Endothelial cell of umbilical vein (primary cell): Measurements from ENCODE around the gene NGLY1. TPM values are rescaled to one million over a fixed set of nuclear protein-coding genes. Genes with fewer than 3 reads are reported as not detected.

Source experiments
- BruUV-seq: library from RNA; stranded (reverse); fragments of 400-500 nt; replicated peaks from 2 replicates; lab custom pipeline; 2021; lab: Mats Ljungman, UMichigan
- CTCF ChIA-PET: fragments of 300-600, 350-600 bp; sonication (Branson Sonifier 250); formaldehyde crosslinking; loops from one replicate; lab custom pipeline; 2021; ENCODE audit warnings: antibody characterized with exemption, inconsistent platforms; lab: Charles Lee
- POLR2A ChIA-PET: fragments of 300-600, 350-600 bp; sonication (Branson Sonifier 250); formaldehyde crosslinking; loops from one replicate; lab custom pipeline; 2021; ENCODE audit warnings: antibody characterized with exemption, inconsistent platforms; lab: Charles Lee
- DNase-seq: peaks from one replicate; pipeline ENCODE4 v3.0.0-alpha.2; 2011; ENCODE audit warnings: low read depth, low spot score
- FAIRE-seq: peaks from 2 replicates; lab custom pipeline; 2011; peaks lifted over from hg19 to GRCh38; lab: Jason Lieb, UNC
- H2AFZ ChIP-seq: 2 replicates; pipeline ENCODE4 v1.6.0; 2012; ENCODE audit warnings: low read depth, low read length, control low read depth, inconsistent platforms
- H3K27ac ChIP-seq: 2 replicates; pipeline ENCODE4 v1.5.1; 2011; ENCODE audit warnings: low read depth, mild to moderate bottlenecking, control low read depth, low read length, moderate library complexity; ENCODE audit not compliant: insufficient read depth
- H3K27me3 ChIP-seq, 2 experiments: 2 replicates each; pipeline versions ENCODE4 v1.6.0 to v1.6.1; 2011; ENCODE audit warnings: low read length in 2 of 2, mixed read lengths in 1 of 2; ENCODE audit not compliant: control insufficient read depth in 2 of 2, insufficient read depth in 2 of 2
- H3K36me3 ChIP-seq, 2 experiments: 2 replicates in 1 of 2; 3 replicates in 1 of 2; pipeline ENCODE4 v1.5.1; 2011; ENCODE audit warnings: low read length in 2 of 2, mild to moderate bottlenecking in 1 of 2, moderate library complexity in 1 of 2; ENCODE audit not compliant: control insufficient read depth in 2 of 2, insufficient read depth in 2 of 2; ENCODE audit errors: extremely low read depth in 1 of 2
- H3K4me1 ChIP-seq: 3 replicates; pipeline ENCODE4 v1.5.1; 2011; ENCODE audit warnings: mild to moderate bottlenecking, low read length; ENCODE audit not compliant: control insufficient read depth, insufficient read depth; ENCODE audit errors: extremely low read depth
- H3K4me2 ChIP-seq: 2 replicates; pipeline ENCODE4 v1.6.1; 2011; ENCODE audit warnings: low read length, control low read depth, mixed read lengths; ENCODE audit not compliant: insufficient read depth
- H3K4me3 ChIP-seq, 3 experiments: fragments of 200-600 bp in 1 of 3; sonication (generic), shearing (Covaris generic) in 1 of 3; replicated peaks in 1 of 3; 2 replicates each; pipeline ENCODE4 v1.5.1; 2011 to 2016; ENCODE audit warnings: control low read depth in 3 of 3, low read length in 3 of 3, mild to moderate bottlenecking in 2 of 3, inconsistent platforms in 1 of 3, low read depth in 1 of 3, moderate library complexity in 1 of 3; ENCODE audit not compliant: insufficient read depth in 1 of 3
- H3K79me2 ChIP-seq: 2 replicates; pipeline ENCODE4 v1.6.0; 2012; ENCODE audit warnings: low read length, inconsistent platforms; ENCODE audit not compliant: control insufficient read depth, insufficient read depth
- H3K9ac ChIP-seq: replicated peaks from 2 replicates; pipeline ENCODE3; 2011; ENCODE audit warnings: low read length, control low read depth; ENCODE audit not compliant: insufficient read depth; ENCODE audit errors: extremely low read depth
- H3K9me1 ChIP-seq: replicated peaks from 3 replicates; pipeline ENCODE4 v1.6.0; 2011; ENCODE audit warnings: mild to moderate bottlenecking, low read length; ENCODE audit not compliant: control insufficient read depth, insufficient read depth; ENCODE audit errors: extremely low read depth
- H3K9me3 ChIP-seq: replicated peaks from 2 replicates; pipeline ENCODE4 v1.5.1; 2012; ENCODE audit warnings: low read length, inconsistent platforms; ENCODE audit not compliant: control insufficient read depth, insufficient read depth
- H4K20me1 ChIP-seq: replicated peaks from 2 replicates; pipeline ENCODE3; 2011; ENCODE audit warnings: mild to moderate bottlenecking, low read length; ENCODE audit not compliant: control insufficient read depth, insufficient read depth; ENCODE audit errors: extremely low read depth
- EZH2 ChIP-seq: IDR thresholded peaks from 2 replicates; pipeline ENCODE4 v1.6.1; 2012; ENCODE audit warnings: borderline replicate concordance, low read depth, mild to moderate bottlenecking, moderate library complexity, low read length, inconsistent platforms; ENCODE audit not compliant: severe bottlenecking
- FOS ChIP-seq: IDR thresholded peaks from 2 replicates; pipeline ENCODE4 v1.6.1; 2011; ENCODE audit warnings: mild to moderate bottlenecking, low read length, moderate library complexity, borderline replicate concordance; ENCODE audit not compliant: insufficient read depth
- JUN ChIP-seq: IDR thresholded peaks from 2 replicates; pipeline ENCODE4 v1.6.1; 2011; ENCODE audit warnings: borderline replicate concordance, low read depth; ENCODE audit not compliant: insufficient read length, insufficient read depth
- MYC ChIP-seq: IDR thresholded peaks from one replicate; pipeline ENCODE4 v1.6.1; 2011; ENCODE audit warnings: mild to moderate bottlenecking, low read depth, low read length
- POLR2A ChIP-seq: IDR thresholded peaks from 2 replicates; pipeline ENCODE4 v1.6.1; 2012; ENCODE audit warnings: low read depth, mild to moderate bottlenecking, control low read depth, low read length
- dilution Hi-C: fragments of 300-500 bp; cut with MboI; formaldehyde crosslinking; loops from one replicate; pipeline ENCODE4 v1.15.0; 2019; ENCODE audit warnings: low sequenced_read_pairs; ENCODE audit not compliant: extremely low pct_ligation_motif_present
- intact Hi-C: fragments of 100-400 bp; cut with micrococcal nuclease; formaldehyde crosslinking; loops from one replicate; pipeline ENCODE4 v1.10.0; 2022
- polyA plus RNA-seq, 4 experiments: library from polyadenylated mRNA; depleted of rRNA in 3 of 4; stranded (reverse) in 3 of 4; unstranded in 1 of 4; fragments of >200 nt; gene quantifications; 2 replicates each; pipeline versions ENCODE4 v1.2.1 to v1.2.3, GENCODE V29; 2011 to 2012; ENCODE audit warnings: missing spikeins in 1 of 4
- total RNA-seq: library from RNA; stranded (reverse); gene quantifications from 2 replicates; pipeline ENCODE4 v1.2.3, GENCODE V29; 2021

Gene NGLY1
- total and polyA plus RNA-seq, 2 donors (not counting 3 experiments of a cell fraction or from before 2014, with no cell fraction given) = 5.3 to 29.6 TPM

- no peak overlapping the region for H2AFZ ChIP-seq
- BruUV-seq = no TSS peak
- H3K4me2 ChIP-seq = no peak overlapping the region
- CTCF ChIA-PET = interaction anchor here (0.9 kb wide), 1 partner anchor 132 kb away, joined by 3 read pairs; no protein-coding TSS in a partner anchor
- no peak for DNase-seq
- H3K79me2 ChIP-seq = peaks cover 19% of the 10 kb centered on the region
- dilution Hi-C loops (no loop called here), intact Hi-C loops (loop anchor here (5.0 kb wide), 1 partner anchor 348 kb away; no protein-coding TSS in a partner anchor)
- no peak for FAIRE-seq
- no peak overlapping the region for H3K27ac ChIP-seq
- H3K36me3 ChIP-seq = peaks cover 5 to 6% of the 10 kb centered on the region in 2 experiments
- H3K27me3 ChIP-seq = no peaks in the 10 kb centered on the region
- POLR2A ChIA-PET = no interaction called here
- no peaks in the 10 kb centered on the region for H4K20me1 ChIP-seq
- H3K4me1 ChIP-seq = peaks cover 13% of the 10 kb centered on the region
- no peak overlapping the region for H3K4me3 ChIP-seq
- no peak overlapping the region for H3K9ac ChIP-seq
- H3K9me1 ChIP-seq = no peaks in the 10 kb centered on the region
- no peaks in the 10 kb centered on the region for H3K9me3 ChIP-seq
- TF ChIP-seq MYC (no peak), JUN (no peak), EZH2 (no peak), FOS (no peak)
Observed at GRCh38 chr3:25780618-25781017, 2.6 kb downstream of the NGLY1 start.

DNA sequence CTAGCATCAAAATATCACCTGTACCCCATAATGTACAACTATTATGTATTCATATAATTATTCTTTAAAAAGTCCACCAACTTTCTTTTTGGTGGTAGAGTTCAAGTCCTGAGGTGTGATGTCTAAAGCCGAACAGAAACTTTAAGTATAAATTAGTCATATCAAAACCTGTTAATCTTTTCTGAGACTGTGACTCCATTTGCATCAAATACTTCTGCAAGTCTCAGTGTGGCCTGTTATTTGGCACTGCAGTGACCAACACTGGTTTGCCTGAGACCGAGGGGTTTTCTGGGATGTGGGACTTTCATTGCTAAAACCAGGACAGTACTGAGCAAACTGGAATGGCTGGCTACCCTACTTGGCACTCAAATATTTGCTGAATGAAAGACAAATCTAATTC, 7.3 kb downstream of the NGLY1 start:
- Histone ChIP-seq H3K4me2 (no peak overlapping the region), H3K36me3 (peaks cover 6 to 13% of the 10 kb centered on the region in 2 experiments), H3K9ac (no peak overlapping the region), H3K4me1 (no peaks in the 10 kb centered on the region), H3K79me2 (peaks cover 4% of the 10 kb centered on the region), H4K20me1 (no peaks in the 10 kb centered on the region), H3K9me1 (no peaks in the 10 kb centered on the region), H3K27ac (no peak overlapping the region), H3K9me3 (no peaks in the 10 kb centered on the region), H3K27me3 (no peaks in the 10 kb centered on the region), H2AFZ (no peak overlapping the region), H3K4me3 (no peak overlapping the region)
- DNase-seq (no peak), FAIRE-seq (no peak)
- ChIA-PET CTCF (no interaction called here), POLR2A (no interaction called here)
- intact Hi-C loops (no loop called here), dilution Hi-C loops (no loop called here)
- no TSS peak for BruUV-seq
- TF ChIP-seq JUN = no peak
- TF ChIP-seq POLR2A = no peak
- TF ChIP-seq MYC = no peak
